GM21447 (cell line): Measurements from ENCODE around the gene AGBL1.

Experiments
- ATAC-seq: cut with Tn5 transposase; IDR thresholded peaks from one replicate; pipeline ENCODE4 v1.9.1; 2021; ENCODE audit not compliant: unreplicated experiment

AGBL1 gene

GRCh38 chr15:86855307-86856291, 775.9 kb downstream of the AGBL1 start:
- no peak for ATAC-seq

DNA sequence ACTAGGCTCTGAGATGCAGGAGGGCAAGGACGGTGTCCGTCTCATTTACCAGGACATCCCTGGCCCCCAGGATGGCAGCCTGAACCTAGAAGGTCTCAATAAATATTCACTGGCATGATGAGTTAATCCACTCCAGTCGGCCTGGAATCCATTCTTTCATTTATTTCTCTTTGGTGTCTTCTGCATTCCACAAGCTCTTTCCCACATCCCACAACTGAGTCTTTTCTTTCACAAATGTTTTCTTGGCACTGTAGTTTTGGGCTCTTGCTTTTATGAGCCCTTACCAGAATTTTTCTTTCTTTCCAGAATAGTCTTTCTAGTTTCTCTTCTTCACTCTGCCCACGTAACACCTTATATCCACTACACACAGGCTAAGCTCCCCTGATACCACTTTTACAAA, 778.0 kb downstream of the AGBL1 start:
- ATAC-seq, result no peak

- ATAC-seq, result no peak
These were observed 783.7 kb downstream of the AGBL1 start for GRCh38 chr15:86863226-86863915.

GRCh38 chr15:86865920-86866319, 786.2 kb downstream of the AGBL1 start:
- no peak for ATAC-seq

- no peak for ATAC-seq
These were observed 791.2 kb downstream of the AGBL1 start for GRCh38 chr15:86870846-86871245.

- ATAC-seq, result no peak
These were observed 792.3 kb downstream of the AGBL1 start for GRCh38 chr15:86871964-86872363.

DNA sequence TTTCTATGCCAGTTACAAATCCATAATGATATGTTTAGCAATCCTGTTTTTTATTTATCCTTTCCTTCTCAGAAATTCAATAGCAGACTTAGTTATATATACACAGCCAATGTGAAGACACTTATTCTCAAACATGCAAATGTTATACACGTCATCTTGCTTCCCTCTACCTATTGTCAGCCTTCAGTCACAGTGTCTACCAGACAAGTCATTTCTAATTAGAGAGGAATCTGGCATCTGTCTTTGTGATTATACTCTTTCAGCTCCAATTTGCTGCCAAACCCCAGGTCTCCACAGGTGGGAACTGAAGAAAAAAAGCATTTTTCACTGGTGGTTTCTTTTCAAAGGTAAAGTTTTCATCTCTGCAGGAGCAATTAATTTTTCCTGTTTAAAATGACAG, 793.1 kb downstream of the AGBL1 start:
- no peak for ATAC-seq

- ATAC-seq, result no peak
These were observed 795.4 kb downstream of the AGBL1 start for GRCh38 chr15:86875067-86875466.

- no peak for ATAC-seq
These were observed 796.8 kb downstream of the AGBL1 start for GRCh38 chr15:86876387-86876944.

- ATAC-seq, result no peak
These were observed 797.5 kb downstream of the AGBL1 start for GRCh38 chr15:86877171-86877631.

- peak; percentile 81 for ATAC-seq
These were observed 799.2 kb downstream of the AGBL1 start for GRCh38 chr15:86878844-86879243.

- no peak for ATAC-seq
These were observed 799.9 kb downstream of the AGBL1 start for GRCh38 chr15:86879250-86880229.

DNA sequence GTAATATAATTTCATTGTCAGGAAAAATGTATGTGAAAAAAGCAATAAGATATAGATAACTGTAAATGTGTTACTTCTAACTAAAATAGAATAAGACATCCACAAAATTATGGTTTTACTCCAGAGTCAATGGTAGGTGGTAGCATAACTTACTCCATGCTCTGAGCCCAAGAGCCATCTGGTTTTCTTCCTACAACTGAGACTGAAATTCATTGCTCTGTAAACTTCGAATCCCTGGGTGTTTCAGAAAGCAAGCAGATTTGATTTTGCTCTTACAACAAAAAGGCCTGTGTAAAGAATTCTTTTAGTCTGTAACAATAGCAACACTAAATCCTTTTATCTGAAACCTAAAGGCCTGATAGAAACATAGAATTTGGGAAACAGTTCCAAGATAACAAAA, 805.9 kb downstream of the AGBL1 start:
- no peak for ATAC-seq

DNA sequence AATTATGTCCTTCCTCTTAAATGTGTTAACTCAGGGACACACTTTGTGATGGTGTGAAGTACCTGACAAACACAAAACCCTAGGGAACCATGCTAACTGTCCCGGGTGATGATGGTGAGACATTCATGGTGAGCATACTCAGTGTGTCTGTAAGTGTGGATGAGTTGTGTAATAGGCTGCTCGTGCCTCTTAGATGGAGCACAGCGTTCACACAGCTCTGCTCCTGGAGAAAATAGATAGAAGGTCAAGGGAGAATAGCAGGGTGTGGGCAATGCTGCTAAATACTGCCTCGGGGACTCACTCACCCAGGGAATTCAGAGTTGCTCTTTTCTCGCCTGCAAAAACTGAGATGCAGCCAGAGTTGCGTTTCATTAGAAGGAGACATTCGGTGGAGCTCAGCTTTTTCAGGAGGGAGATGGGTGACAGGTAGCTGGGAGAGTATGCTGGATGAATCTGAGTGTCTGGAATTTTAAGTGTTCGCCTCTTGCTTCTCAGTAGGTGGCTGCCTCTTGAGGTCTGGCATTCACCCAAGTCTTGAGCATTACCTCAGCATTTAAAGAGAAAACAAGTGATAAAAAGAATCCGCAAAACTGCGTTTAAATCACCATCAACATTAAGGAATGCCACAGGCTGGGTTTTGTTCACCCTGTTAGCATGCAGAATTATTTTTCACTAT, 813.2 kb downstream of the AGBL1 start:
- no peak for ATAC-seq

DNA sequence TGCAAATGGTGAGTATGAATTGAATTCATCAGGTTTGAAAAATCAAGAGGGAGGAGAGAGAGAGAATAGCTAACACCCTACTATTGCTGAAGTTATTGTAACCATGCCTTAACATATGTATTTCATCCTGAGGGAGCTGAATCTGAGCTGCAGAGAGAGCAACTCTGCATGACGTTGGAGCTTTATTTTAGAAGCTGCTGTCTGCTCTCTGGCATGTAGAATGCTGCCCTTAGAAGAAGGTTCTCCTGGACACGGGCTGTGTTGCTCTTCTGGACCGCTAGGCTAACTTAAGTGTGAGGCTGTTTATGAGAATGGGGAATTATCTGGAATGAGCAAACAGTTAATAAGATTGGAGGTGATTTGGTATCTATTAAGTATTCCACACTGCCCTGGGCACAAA, 814.6 kb downstream of the AGBL1 start:
- ATAC-seq, result no peak

GRCh38 chr15:86903642-86904421, 824.2 kb downstream of the AGBL1 start:
- no peak for ATAC-seq

DNA sequence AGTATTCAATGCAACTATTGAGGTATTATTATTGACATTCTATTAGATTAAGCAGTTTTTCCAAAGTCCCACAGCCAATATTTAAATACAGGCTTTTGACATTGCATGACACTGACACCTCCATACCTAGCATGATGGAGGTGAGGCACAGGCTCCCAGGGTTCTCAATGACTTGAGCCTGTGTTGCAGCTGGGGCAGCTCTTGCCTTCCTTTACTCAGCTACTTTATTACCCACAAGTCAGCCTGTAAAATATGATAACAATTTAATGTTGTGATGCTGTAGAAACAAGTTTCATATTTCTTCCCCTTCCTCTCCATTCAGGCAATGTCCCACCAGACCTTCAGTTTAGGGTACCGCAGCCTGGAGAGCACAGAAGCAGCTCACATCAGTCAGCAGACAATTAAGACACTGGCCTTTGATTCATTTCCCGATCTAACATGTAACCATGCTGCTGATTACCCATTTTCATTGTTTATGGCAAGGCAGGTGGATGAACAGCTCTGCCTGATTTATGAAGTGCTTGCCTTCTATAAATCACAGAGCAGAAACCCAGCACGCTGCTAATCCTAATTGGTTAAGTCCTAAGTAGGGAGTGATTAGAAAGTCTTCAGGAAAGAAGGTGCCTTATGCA, 826.1 kb downstream of the AGBL1 start:
- no peak for ATAC-seq

DNA sequence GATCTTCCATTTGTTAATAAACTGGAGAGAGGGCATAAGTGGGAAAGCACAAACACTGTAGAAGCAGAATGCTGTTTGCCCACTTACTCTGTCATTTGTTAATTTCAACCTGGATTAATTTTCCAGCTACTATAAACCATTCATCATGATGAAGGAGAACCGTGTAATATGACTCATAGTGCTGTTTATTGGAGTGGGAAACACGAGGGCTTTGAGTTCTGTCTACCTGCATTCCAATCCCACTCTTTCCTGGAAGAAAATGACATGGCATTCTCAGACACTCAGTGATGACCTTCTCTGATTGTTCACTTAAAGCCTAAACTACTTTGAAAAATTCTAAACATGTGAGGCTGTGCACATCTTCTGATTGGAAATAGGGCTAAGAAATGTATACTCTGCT, 826.7 kb downstream of the AGBL1 start:
- no peak for ATAC-seq

DNA sequence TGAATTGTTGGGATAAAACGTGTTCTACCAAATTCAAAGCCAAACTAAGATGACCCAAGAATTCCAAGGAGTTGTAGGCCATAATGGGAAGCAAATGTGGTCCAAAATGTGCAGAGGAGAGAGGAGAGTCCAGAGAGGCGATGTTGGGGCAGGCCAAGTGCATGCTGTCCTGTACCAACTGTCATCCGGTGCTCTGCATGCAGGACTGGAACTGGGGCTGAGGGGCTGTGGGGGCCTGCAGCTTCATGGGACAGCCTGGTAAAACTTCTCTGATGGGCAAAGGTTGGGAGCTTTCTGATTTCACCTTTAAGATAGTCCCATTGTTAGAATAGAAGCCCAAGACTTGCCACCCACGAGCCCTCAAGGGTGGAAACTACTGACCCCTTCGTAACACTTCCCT, 831.4 kb downstream of the AGBL1 start:
- ATAC-seq, result no peak
